Lung (tissue), 12 donors: ENCODE data around the gene CHST11. TPM values are rescaled to one million over a fixed set of nuclear protein-coding genes. Genes with fewer than 3 reads are reported as not detected.

Source experiments
- ATAC-seq: fragments of 200-7000 bp; cut with Tn5 transposase; one replicate; pipeline ENCODE4 v1.9.1; 2020; ENCODE audit warnings: moderate number of reproducible peaks; ENCODE audit not compliant: insufficient read depth, low FRiP score
- DNase-seq, 3 donors: peaks; one replicate each; pipeline ENCODE4 v3.0.0-alpha.2; 2013 to 2017
- H3K27ac ChIP-seq, 2 donors: one replicate each; pipeline ENCODE4 v1.5.1; 2013; ENCODE audit warnings: mild to moderate bottlenecking in 2 of 2, moderate library complexity in 2 of 2, control low read depth in 1 of 2, inconsistent platforms in 1 of 2, low read depth in 1 of 2, low read length in 1 of 2
- H3K27me3 ChIP-seq, 3 donors: one replicate each; pipeline ENCODE4 v1.5.1; 2013; ENCODE audit warnings: low read length in 2 of 3; ENCODE audit not compliant: control insufficient read depth in 3 of 3, insufficient read depth in 3 of 3
- H3K36me3 ChIP-seq, 4 donors: one replicate each; pipeline ENCODE4 v1.5.1; 2013; ENCODE audit warnings: low read length in 4 of 4, mild to moderate bottlenecking in 1 of 4, moderate library complexity in 1 of 4; ENCODE audit not compliant: control insufficient read depth in 4 of 4, insufficient read depth in 4 of 4
- H3K4me1 ChIP-seq, 5 donors: one replicate each; pipeline ENCODE4 v1.5.1; 2013; ENCODE audit warnings: low read length in 5 of 5, mild to moderate bottlenecking in 2 of 5, moderate library complexity in 1 of 5; ENCODE audit not compliant: control insufficient read depth in 5 of 5, insufficient read depth in 5 of 5
- H3K4me3 ChIP-seq: one replicate; pipeline ENCODE4 v1.5.1; 2013; ENCODE audit warnings: mild to moderate bottlenecking, control low read depth, moderate library complexity
- H3K9ac ChIP-seq, 2 donors: one replicate each; pipeline ENCODE4 v1.5.1; 2013; ENCODE audit warnings: low read length in 2 of 2, control low read depth in 1 of 2; ENCODE audit not compliant: insufficient read depth in 1 of 2
- H3K9me3 ChIP-seq, 4 donors: one replicate each; pipeline ENCODE4 v1.5.1; 2013; ENCODE audit warnings: low read length in 3 of 4, mild to moderate bottlenecking in 1 of 4, moderate library complexity in 1 of 4; ENCODE audit not compliant: control insufficient read depth in 4 of 4, insufficient read depth in 3 of 4
- WGBS, 2 donors: extraction: QIAGEN DNeasy Blood & Tissue Kit; methylation state at CpG; one replicate each; pipeline ENCODE4 v1.1.7; 2013; 5-methylcytosine and 5-hydroxymethylcytosine counted together
- polyA plus RNA-seq, 2 donors: library from polyadenylated mRNA; stranded (reverse); fragments of 200-250 nt; gene quantifications; one replicate each; pipeline ENCODE4 v1.2.1, GENCODE V29; 2013
- total RNA-seq, 2 donors: library from RNA; depleted of rRNA in 1 of 2; stranded (reverse); fragments of >200 nt in 1 of 2; gene quantifications; one replicate each; pipeline ENCODE4 v1.2.1, GENCODE V29; 2014 to 2021
- TF ChIP-seq, protein P1 (sequence below): IDR thresholded peaks from 2 replicates; pipeline ENCODE4 v1.5.1; 2012; ENCODE audit warnings: mild to moderate bottlenecking; ENCODE audit errors: control extremely low read depth, extremely low read depth
- donor health status: control.
- donor health status: control.
- donor health status: Bipolar disorder and iron deficiency.
- donor health status: healthy.
- donor health status: DM: yes; HTN: yes; CAD: no.

Gene CHST11
- total and polyA plus RNA-seq, 4 donors = 9.0 to 63.2 (median 27.7) TPM

DNA sequence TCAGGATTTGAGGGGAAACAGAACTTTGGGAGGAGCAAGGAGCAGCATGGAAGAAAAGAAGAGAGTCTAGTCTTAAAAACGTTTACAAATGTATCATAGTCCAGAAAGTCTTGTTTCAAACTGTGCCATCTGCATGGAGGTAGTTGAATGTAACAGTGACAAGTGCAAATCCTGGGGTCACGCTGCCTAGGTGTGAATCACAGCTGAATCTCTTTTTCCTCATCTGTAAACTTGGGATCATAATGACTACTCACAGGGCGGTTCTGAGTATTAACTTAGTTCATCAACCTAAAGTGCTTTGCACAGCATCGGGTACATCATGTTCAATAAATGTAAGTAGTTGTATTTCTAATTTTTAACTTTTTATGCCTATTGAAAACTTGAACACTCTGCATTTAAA, 208.5 kb downstream of the CHST11 start:
- Histone ChIP-seq H3K9ac (no peak overlapping the region), H3K9me3 (no peaks in the 10 kb centered on the region), H3K27me3 (no peaks in the 10 kb centered on the region), H3K4me1 (peaks cover 2 to 33% (median 23%) of the 10 kb centered on the region in 5 donors), H3K27ac (no peak overlapping the region), H3K36me3 (no peaks in the 10 kb centered on the region), H3K4me3 (no peak overlapping the region)
- 84 to 93% methylated on average over 4 of the region's 4 CpGs for WGBS, 2 donors
- ATAC-seq = no peak
- TF ChIP-seq, protein P1, sequence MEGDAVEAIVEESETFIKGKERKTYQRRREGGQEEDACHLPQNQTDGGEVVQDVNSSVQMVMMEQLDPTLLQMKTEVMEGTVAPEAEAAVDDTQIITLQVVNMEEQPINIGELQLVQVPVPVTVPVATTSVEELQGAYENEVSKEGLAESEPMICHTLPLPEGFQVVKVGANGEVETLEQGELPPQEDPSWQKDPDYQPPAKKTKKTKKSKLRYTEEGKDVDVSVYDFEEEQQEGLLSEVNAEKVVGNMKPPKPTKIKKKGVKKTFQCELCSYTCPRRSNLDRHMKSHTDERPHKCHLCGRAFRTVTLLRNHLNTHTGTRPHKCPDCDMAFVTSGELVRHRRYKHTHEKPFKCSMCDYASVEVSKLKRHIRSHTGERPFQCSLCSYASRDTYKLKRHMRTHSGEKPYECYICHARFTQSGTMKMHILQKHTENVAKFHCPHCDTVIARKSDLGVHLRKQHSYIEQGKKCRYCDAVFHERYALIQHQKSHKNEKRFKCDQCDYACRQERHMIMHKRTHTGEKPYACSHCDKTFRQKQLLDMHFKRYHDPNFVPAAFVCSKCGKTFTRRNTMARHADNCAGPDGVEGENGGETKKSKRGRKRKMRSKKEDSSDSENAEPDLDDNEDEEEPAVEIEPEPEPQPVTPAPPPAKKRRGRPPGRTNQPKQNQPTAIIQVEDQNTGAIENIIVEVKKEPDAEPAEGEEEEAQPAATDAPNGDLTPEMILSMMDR = no peak
- DNase-seq = no peak

DNA sequence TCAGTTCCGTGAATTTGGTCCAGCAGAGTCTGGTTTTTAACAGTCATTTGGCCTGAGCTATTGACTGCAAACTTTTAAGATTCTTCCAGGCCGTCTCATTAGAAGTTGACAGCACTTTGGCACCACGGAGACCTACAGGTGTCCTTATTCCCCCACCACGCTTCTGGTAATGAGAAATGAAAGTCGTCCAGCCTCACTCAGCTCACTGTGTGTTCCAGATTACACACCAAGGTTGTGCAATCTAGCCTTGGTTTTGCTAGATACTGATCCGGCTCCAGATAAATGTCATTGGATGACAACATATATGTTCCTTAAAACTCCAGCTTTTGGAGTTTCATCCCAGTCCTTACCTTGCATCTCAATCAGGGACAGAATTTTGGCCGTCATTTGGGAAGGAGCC, 210.4 kb downstream of the CHST11 start:
- H3K4me3 ChIP-seq = no peak overlapping the region
- H3K27me3 ChIP-seq = no peaks in the 10 kb centered on the region
- H3K36me3 ChIP-seq = no peaks in the 10 kb centered on the region
- H3K4me1 ChIP-seq = peaks cover 9 to 43% (median 34%) of the 10 kb centered on the region in 5 donors
- DNase-seq (peak; percentile 55 to 90 (median 75)), ATAC-seq (no peak)
- no peak overlapping the region for H3K27ac ChIP-seq
- no peaks in the 10 kb centered on the region for H3K9me3 ChIP-seq
- TF ChIP-seq, protein P1 = no peak
- no peak overlapping the region for H3K9ac ChIP-seq
- 43 to 56% methylated on average over 7 of the region's 7 CpGs for WGBS, 2 donors

DNA sequence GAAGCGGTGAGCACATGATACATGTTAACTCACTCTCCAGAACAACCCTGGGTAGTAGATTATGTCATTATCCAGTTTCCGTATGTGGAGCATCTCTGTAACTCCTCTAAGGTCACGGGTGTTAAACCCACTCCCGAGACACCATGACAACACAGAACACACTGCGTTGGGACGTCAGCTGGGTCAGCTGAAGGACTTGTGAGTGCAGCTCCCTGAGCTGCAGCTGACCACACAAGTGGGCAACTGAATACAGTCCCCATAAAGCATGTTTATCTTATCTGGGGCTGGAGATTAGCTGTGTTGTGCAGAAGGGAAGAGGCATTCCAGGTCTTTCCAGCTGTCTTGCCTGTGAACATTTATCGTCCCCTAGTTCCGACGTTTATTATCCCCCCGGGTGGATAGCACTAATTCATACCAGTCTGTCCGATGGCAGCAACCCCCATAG, 211.5 kb downstream of the CHST11 start:
- H3K27ac ChIP-seq = peak overlapping the region; percentile 43 to 81
- TF ChIP-seq, protein P1 = no peak
- H3K36me3 ChIP-seq = no peaks in the 10 kb centered on the region
- H3K27me3 ChIP-seq = no peaks in the 10 kb centered on the region
- WGBS, 2 donors = 62 to 71% methylated on average over 11 of the region's 11 CpGs
- DNase-seq (peak; percentile 81 to 89 (median 87)), ATAC-seq (no peak)
- no peaks in the 10 kb centered on the region for H3K9me3 ChIP-seq
- no peak overlapping the region for H3K4me3 ChIP-seq
- H3K4me1 ChIP-seq = peaks cover 12 to 51% (median 34%) of the 10 kb centered on the region in 5 donors
- H3K9ac ChIP-seq = no peak overlapping the region

DNA sequence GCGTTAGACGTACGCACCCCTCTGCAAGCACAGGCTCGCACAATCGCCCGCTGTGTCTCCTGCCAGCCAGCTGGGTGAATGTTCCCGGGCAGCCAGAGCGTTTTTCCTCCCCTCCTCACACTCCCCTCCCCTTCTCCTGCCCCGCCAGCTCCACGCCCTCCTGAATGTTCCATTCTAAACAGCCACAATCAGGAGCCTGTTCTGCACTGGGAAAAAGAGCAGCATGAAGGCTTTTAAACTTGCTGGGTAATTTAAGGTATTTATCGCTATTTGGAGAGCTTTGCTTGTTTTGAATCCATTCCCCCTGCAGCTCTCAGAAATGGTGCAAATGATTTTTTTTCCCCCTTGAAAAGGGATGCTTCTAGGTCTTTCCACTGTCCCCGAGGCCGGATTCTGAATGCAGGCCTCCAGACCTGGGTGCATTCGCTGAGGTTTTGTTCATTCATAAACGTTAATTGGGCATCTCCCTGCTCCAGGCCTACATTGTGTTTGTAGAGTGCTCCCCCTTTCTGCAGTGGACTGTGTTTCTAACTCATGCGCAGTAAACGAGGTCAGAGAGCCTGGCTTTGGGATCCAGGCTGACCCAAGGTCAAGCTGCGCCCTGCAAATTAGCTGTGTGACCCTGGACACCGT, 212.5 kb downstream of the CHST11 start:
- TF ChIP-seq, protein P1 = no peak
- no peak overlapping the region for H3K4me3 ChIP-seq

More for the DNA sequence above, 212.5 kb downstream of the CHST11 start:
- no peaks in the 10 kb centered on the region for H3K9me3 ChIP-seq
- no peaks in the 10 kb centered on the region for H3K36me3 ChIP-seq
- WGBS, 2 donors = 39 to 53% methylated on average over 17 to 19 of the region's 19 CpGs
- peak overlapping the region; percentile 43 to 81 for H3K27ac ChIP-seq
- no peak overlapping the region for H3K9ac ChIP-seq
- ATAC-seq (no peak), DNase-seq (peak; percentile 70 to 75 (median 72))
- H3K27me3 ChIP-seq = no peaks in the 10 kb centered on the region
- H3K4me1 ChIP-seq = peaks cover 15 to 51% (median 34%) of the 10 kb centered on the region in 5 donors
